ENCODE measurements around the gene IFNG-AS1.

The IFNG-AS1 gene

DNA sequence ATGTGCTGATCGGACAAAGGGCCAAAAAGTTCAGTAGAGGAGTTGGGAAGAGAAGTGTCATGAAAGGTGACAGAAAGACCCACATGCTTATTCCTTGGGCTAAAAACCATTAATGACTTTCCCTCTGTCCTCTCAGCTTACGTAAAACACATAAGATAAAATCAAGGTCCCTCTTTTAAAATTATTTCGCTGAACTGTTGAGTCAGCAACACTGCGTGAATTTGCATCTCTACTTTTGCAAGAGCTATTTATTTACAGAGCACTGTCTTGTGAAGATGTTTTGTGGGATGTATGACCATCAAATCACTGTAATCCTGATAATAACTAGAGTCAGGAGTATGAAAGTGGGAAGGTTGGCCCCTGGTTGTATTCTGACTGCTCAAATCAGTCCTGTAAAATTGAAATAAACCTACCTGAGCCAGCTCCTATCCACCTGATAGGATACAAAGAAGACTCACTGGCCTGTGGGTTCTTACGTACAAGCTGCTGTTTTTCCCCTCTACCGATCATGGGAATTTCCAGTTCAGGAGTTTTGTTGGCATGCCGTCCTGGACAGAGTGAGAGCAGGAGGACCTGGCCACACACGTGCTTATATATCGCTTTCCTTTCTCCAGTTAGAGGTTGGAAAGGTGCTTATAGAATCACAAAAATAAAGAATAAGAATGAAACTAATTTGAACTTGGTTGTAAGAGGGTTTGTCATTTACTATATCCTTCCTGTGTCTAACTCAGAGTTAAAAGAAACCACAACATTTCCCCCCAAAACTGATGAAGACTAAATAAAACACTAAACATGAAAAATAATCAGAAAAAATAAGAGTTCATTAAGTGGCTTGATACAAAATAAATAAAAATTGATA lies 42.9 kb downstream of the IFNG-AS1 start:
- no peak overlapping the region for H4K8ac ChIP-seq (ENCODE audit: low read depth, low read length)
- H3K14ac ChIP-seq (ENCODE audit: low read length) = no peak overlapping the region
- no peak overlapping the region for H2BK120ac ChIP-seq (ENCODE audit: insufficient read depth, low read length, poor library complexity)
- no peak overlapping the region for H2AFZ ChIP-seq (ENCODE audit: insufficient read depth, low read length, poor library complexity)
- H3K27me3 ChIP-seq (ENCODE audit: insufficient read depth, low read length) = no peaks in the 10 kb centered on the region
- H3K18ac ChIP-seq (ENCODE audit: low read length) = no peak overlapping the region
- H4K12ac ChIP-seq (ENCODE audit: low read depth, low read length) = no peak overlapping the region
- no peak for DNase-seq
- no peak overlapping the region for H2BK5ac ChIP-seq (ENCODE audit: low read depth, low read length, poor library complexity)
- no CpG with 5 or more reads among the region's 9 CpGs for WGBS (ENCODE audit: extremely low coverage, insufficient coverage, insufficient read length)
- H2BK12ac ChIP-seq (ENCODE audit: low read length) = no peak overlapping the region
- no peak overlapping the region for H3K27ac ChIP-seq (ENCODE audit: low read depth, low read length)
- H3K79me1 ChIP-seq (ENCODE audit: low read length) = no peaks in the 10 kb centered on the region
- H2AK5ac ChIP-seq (ENCODE audit: low read length) = no peak overlapping the region
- H3K9me3 ChIP-seq (ENCODE audit: insufficient read depth, low read depth, low read length) = no peaks in the 10 kb centered on the region
- no peaks in the 10 kb centered on the region for H3K4me1 ChIP-seq (ENCODE audit: control insufficient read depth in 1 of 2, insufficient read depth in 2 of 2, low read length in 2 of 2)
- no peak overlapping the region for H3K4ac ChIP-seq (ENCODE audit: low read depth, low read length)
- no peak overlapping the region for H3K4me2 ChIP-seq (ENCODE audit: low read length)
- H3K23ac ChIP-seq (ENCODE audit: low read length) = no peak overlapping the region
- H4K91ac ChIP-seq (ENCODE audit: low read depth, low read length) = no peak overlapping the region
- no peaks in the 10 kb centered on the region for H3K36me3 ChIP-seq (ENCODE audit: control insufficient read depth in 1 of 2, insufficient read depth in 2 of 2, low read length in 2 of 2)
- H3K79me2 ChIP-seq (ENCODE audit: control insufficient read depth, insufficient read depth, low read length, poor library complexity) = no peaks in the 10 kb centered on the region
- no peak overlapping the region for H3K4me3 ChIP-seq (ENCODE audit: low read depth, low read length)
- H3K9ac ChIP-seq (ENCODE audit: low read length) = no peak overlapping the region

DNA sequence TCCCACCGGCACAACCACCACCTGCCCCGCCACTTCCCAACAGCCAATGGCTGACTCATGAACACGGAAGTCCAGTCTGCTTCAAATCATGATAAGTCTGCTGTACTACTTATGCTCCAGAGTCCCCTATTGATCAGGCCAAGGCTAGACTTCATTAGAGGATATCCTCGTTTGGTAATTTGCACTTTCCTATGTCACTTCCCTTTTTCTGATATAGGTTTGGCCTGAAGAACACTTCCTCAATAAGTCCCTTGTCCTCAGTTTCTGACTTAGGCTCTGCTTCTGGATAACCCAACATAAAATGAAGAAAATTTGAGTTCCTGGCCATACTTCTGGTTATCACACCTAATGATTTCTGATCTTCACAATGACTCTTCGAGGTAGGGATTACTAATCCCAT lies 45.3 kb downstream of the IFNG-AS1 start:
- no peak overlapping the region for H4K12ac ChIP-seq (ENCODE audit: low read depth, low read length)

DNA sequence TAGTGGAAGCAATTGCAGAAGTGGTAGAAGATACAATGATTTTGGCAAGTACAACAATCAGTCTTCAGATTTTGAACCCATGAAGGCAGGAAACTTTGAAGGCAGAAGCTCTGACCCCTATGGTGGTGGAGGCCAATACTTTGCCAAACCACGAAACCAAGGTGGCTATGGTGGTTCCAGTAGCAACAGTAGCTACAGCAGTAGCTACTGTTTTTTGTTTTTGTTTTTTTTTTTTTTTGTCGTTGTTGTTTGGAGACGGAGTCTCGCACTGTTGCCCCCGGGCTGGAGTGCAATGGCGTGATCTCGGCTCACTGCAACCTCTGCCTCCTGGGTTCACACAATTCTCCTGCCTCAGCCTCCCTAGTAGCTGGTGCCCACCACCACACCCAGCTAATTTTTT lies 47.4 kb downstream of the IFNG-AS1 start:
- Histone ChIP-seq H3K9me3 (ENCODE audit: insufficient read depth, low read depth, low read length) (no peaks in the 10 kb centered on the region), H4K12ac (ENCODE audit: low read depth, low read length) (no peak overlapping the region), H3K23ac (ENCODE audit: low read length) (no peak overlapping the region), H3K14ac (ENCODE audit: low read length) (no peak overlapping the region), H2BK12ac (ENCODE audit: low read length) (no peak overlapping the region), H3K4me3 (ENCODE audit: low read depth, low read length) (no peak overlapping the region), H3K27me3 (ENCODE audit: insufficient read depth, low read length) (no peaks in the 10 kb centered on the region), H3K27ac (ENCODE audit: low read depth, low read length) (no peak overlapping the region), H3K9ac (ENCODE audit: low read length) (no peak overlapping the region), H2BK5ac (ENCODE audit: low read depth, low read length, poor library complexity) (no peak overlapping the region), H3K4me2 (ENCODE audit: low read length) (no peak overlapping the region), H3K36me3 (ENCODE audit: control insufficient read depth in 1 of 2, insufficient read depth in 2 of 2, low read length in 2 of 2) (no peaks in the 10 kb centered on the region), H3K79me2 (ENCODE audit: control insufficient read depth, insufficient read depth, low read length, poor library complexity) (no peaks in the 10 kb centered on the region), H3K18ac (ENCODE audit: low read length) (no peak overlapping the region), H3K79me1 (ENCODE audit: low read length) (no peaks in the 10 kb centered on the region), H2AFZ (ENCODE audit: insufficient read depth, low read length, poor library complexity) (no peak overlapping the region), H2BK120ac (ENCODE audit: insufficient read depth, low read length, poor library complexity) (no peak overlapping the region), H3K4me1 (ENCODE audit: control insufficient read depth in 1 of 2, insufficient read depth in 2 of 2, low read length in 2 of 2) (no peaks in the 10 kb centered on the region), H4K91ac (ENCODE audit: low read depth, low read length) (no peak overlapping the region), H4K8ac (ENCODE audit: low read depth, low read length) (no peak overlapping the region), H3K4ac (ENCODE audit: low read depth, low read length) (no peak overlapping the region), H2AK5ac (ENCODE audit: low read length) (no peak overlapping the region)
- WGBS (ENCODE audit: extremely low coverage, insufficient coverage, insufficient read length) = no CpG with 5 or more reads among the region's 7 CpGs
- DNase-seq = no peak

More for the DNA sequence above, 45.3 kb downstream of the IFNG-AS1 start:
- Histone ChIP-seq H4K8ac (ENCODE audit: low read depth, low read length) (no peak overlapping the region), H3K79me1 (ENCODE audit: low read length) (no peaks in the 10 kb centered on the region), H3K4ac (ENCODE audit: low read depth, low read length) (no peak overlapping the region), H3K79me2 (ENCODE audit: control insufficient read depth, insufficient read depth, low read length, poor library complexity) (no peaks in the 10 kb centered on the region), H3K36me3 (ENCODE audit: control insufficient read depth in 1 of 2, insufficient read depth in 2 of 2, low read length in 2 of 2) (no peaks in the 10 kb centered on the region), H2AFZ (ENCODE audit: insufficient read depth, low read length, poor library complexity) (no peak overlapping the region), H3K4me3 (ENCODE audit: low read depth, low read length) (no peak overlapping the region), H3K9ac (ENCODE audit: low read length) (no peak overlapping the region), H2AK5ac (ENCODE audit: low read length) (no peak overlapping the region), H2BK12ac (ENCODE audit: low read length) (no peak overlapping the region), H3K14ac (ENCODE audit: low read length) (no peak overlapping the region), H3K27me3 (ENCODE audit: insufficient read depth, low read length) (no peaks in the 10 kb centered on the region), H3K23ac (ENCODE audit: low read length) (no peak overlapping the region), H2BK5ac (ENCODE audit: low read depth, low read length, poor library complexity) (no peak overlapping the region), H3K4me1 (ENCODE audit: control insufficient read depth in 1 of 2, insufficient read depth in 2 of 2, low read length in 2 of 2) (no peaks in the 10 kb centered on the region), H3K4me2 (ENCODE audit: low read length) (no peak overlapping the region), H2BK120ac (ENCODE audit: insufficient read depth, low read length, poor library complexity) (no peak overlapping the region), H3K27ac (ENCODE audit: low read depth, low read length) (no peak overlapping the region), H4K91ac (ENCODE audit: low read depth, low read length) (no peak overlapping the region), H3K9me3 (ENCODE audit: insufficient read depth, low read depth, low read length) (no peaks in the 10 kb centered on the region), H3K18ac (ENCODE audit: low read length) (no peak overlapping the region)
- WGBS (ENCODE audit: extremely low coverage, insufficient coverage, insufficient read length) = no CpG with 5 or more reads among the region's 5 CpGs
- no peak for DNase-seq

DNA sequence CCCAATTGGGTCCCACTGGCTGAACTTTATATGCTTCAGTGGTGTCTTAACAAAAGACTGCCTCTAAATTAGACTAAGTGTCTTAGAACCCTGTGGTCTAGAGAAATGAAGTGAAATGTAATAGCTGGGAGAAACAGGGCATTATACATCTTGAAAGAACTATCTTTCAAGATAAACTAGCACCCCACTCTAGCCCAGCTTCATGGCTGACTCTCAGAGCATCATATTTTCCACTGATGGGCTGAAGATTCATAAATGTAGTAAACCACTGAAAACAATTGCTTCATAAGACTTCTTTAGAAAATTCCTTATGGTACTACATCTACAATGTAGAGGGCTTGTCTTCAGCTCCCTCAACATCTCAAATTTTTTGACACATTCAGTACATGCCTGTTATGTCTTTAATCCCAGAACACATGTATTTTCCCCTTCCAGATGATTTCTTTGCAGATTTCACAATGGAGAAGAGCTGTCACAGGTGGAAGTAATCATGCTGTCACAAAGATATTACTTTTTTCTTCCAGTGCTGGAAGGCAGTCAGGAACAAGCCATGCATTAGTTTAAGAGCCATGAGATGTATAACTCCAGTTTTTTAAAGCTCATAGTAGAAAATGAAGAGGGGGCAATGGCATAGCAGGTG lies 48.5 kb downstream of the IFNG-AS1 start:
- Histone ChIP-seq H2AK5ac (ENCODE audit: low read length) (no peak overlapping the region), H3K14ac (ENCODE audit: low read length) (no peak overlapping the region), H3K4me2 (ENCODE audit: low read length) (no peak overlapping the region), H3K4me1 (ENCODE audit: control insufficient read depth in 1 of 2, insufficient read depth in 2 of 2, low read length in 2 of 2) (peaks cover 5% of the 10 kb centered on the region in 2 experiments), H2BK5ac (ENCODE audit: low read depth, low read length, poor library complexity) (no peak overlapping the region), H4K12ac (ENCODE audit: low read depth, low read length) (no peak overlapping the region), H3K9ac (ENCODE audit: low read length) (no peak overlapping the region), H3K4me3 (ENCODE audit: low read depth, low read length) (no peak overlapping the region), H3K9me3 (ENCODE audit: insufficient read depth, low read depth, low read length) (no peaks in the 10 kb centered on the region), H3K27me3 (ENCODE audit: insufficient read depth, low read length) (no peaks in the 10 kb centered on the region), H2BK12ac (ENCODE audit: low read length) (no peak overlapping the region), H3K79me1 (ENCODE audit: low read length) (no peaks in the 10 kb centered on the region), H2AFZ (ENCODE audit: insufficient read depth, low read length, poor library complexity) (no peak overlapping the region), H3K79me2 (ENCODE audit: control insufficient read depth, insufficient read depth, low read length, poor library complexity) (no peaks in the 10 kb centered on the region), H4K8ac (ENCODE audit: low read depth, low read length) (no peak overlapping the region), H2BK120ac (ENCODE audit: insufficient read depth, low read length, poor library complexity) (no peak overlapping the region), H3K23ac (ENCODE audit: low read length) (no peak overlapping the region), H3K27ac (ENCODE audit: low read depth, low read length) (no peak overlapping the region), H3K4ac (ENCODE audit: low read depth, low read length) (no peak overlapping the region), H4K91ac (ENCODE audit: low read depth, low read length) (no peak overlapping the region), H3K36me3 (ENCODE audit: control insufficient read depth in 1 of 2, insufficient read depth in 2 of 2, low read length in 2 of 2) (no peaks in the 10 kb centered on the region), H3K18ac (ENCODE audit: low read length) (no peak overlapping the region)
- DNase-seq = no peak
